T1000 (cell line): Measurements from ENCODE around the gene CAPRIN1.

ENCODE experiments used
- DNase-seq: peaks from one replicate; lab custom pipeline; 2025; ENCODE audit warnings: mixed read lengths; lab: John Stamatoyannopoulos, UW

Gene CAPRIN1

DNA sequence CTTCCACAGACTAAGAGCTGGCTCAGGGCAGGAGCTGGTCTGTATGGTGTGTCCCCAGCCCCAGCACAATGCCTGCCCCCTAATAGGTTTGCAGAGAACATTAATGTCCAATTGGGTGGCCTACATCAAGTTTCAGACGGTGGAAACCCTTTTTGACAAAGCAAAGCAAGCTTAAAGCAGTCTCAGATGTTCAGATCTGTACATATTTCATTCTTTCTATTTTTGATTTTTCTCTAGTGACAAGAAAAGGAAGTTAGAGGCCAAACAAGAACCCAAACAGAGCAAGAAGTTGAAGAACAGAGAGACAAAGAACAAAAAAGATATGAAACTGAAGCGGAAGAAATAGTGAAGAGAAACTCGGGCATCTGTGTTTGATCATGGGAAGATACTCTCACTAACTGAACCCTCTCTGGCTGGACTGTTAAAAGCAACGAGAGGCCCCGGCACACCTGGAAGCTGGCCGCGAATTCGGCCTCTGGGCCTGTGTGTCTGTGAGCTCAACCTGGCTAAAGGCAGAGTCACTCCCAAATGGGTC, 94.4 kb downstream of the CAPRIN1 start:
- DNase-seq, result no peak

DNA sequence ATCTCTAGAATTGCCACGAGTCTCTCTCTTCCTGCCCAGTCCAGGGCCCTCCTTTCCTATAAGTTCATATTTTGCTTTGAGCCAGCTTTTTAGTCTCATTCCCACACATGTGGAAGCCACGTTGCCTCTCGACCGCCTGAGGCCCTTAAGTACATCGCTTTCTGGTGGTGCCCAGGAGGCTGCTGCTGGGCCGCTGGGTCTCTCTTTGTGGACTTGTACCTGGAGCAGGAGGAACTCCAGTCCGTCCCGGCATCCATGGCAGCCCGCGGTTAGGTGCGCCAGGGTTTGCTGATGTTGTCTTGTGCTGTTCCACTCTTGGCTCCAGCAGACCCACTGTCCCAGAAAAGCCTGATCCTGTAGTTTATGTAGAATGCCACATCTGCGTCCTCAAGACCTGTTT, 94.9 kb downstream of the CAPRIN1 start:
- DNase-seq, result no peak

DNA sequence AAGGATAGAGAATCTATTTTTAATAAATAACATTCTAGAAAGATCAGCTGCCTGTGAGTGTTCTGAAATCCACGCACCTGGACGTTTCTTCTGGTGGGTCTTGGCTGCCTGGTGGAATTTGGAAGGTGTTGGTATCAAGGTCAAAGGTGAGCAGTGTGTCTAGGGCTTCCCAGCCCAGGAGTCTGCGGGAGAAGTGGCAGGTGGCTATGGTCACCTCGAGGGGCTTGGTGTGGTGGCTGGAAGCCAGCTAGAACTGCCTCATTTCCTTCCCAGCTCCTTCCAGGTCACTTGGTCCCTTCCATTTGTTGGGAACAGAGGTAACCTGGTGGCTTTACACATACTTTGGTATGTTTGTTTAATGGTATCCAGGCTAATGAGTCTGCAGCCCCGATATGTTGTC, 95.3 kb downstream of the CAPRIN1 start:
- no peak for DNase-seq

DNA sequence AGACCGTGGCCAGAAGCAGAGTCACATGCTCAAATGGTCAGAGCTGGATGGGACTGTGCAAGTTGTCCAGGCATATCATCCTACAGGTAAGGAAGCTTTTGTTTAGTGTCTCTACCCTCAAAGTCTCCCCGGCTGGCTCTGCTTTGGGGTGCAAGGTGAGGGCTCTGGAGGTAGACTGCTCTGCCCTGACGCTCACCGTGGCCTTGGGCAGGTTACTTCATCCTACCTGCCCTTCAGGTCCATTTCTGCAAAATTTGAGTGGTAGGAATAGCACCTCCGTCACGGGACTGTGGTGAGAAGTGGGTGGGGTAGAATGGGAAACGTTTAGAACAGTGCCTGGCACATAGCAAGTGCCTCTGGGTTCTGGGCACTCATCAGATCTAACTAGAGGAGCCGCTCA, 96.0 kb downstream of the CAPRIN1 start:
- no peak for DNase-seq

DNA sequence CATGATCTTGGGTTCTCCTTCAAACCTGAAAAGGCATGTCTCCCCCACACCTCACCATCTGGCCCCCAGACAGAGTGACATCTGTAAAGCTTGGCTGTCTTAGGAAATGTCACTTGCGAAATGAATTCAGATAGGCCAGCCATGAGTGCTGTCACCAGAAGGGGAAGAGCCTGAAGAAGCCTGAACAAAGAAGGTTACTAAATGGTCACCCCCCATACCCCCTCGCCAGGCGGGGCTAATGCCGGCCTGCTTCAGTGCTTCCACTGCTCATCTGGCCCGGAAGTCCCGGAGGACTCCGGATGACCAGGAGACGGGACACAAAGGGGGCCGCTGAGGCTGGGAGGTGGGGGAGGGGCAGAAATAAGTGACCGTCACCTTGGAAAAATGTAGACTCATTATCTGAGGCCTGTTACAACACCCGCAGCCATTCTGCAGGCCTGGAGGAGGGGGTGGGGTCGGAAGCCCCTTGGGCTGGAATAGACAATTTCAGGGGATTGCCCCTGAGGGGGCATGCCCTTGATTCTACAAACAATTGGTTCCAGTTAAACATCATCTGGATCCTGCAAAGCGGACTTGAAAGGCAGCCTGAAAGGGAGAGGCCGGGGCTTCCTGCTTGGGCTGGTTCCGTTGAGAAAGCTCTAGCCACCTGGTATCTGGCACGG, 97.1 kb downstream of the CAPRIN1 start:
- DNase-seq, result no peak

DNA sequence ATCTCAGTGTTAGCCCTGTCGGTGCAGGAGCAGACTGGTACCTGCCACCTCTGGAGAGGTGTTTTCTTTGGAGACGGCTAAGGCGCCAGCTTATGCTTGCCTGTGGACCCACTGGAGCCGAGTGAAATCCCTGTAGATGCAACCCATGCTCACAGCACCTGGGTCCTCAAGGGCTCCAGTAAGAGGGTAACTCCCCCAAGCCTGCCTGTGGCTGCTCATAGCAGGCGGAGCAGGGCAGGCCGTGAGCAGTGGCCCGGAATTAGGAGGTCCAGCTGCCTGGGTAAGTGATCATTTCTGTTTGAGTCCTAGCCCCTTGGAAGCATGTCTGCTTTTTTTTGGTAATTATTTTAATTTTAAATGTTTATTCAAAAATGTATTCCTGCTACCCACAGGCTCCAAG, 97.7 kb downstream of the CAPRIN1 start:
- no peak for DNase-seq

DNA sequence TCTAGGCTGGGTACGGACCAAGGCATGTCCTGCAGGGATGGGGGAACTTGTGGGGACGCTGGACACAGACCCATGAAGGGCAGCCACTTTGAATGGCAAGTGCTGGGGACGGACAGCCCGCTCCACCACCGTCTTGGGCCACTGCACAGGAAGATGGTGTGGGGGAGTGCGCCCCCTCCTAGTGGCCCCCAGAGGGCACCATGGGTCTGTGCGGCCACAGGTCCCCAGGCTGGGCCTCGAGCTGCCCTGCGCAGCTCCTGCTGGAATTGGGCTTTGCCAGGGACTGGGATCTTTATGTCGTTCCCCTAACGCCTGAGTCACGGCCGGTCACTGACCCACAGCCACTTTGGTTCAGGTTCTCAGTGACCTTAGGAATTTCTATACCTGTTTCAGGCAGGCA, 98.3 kb downstream of the CAPRIN1 start:
- no peak for DNase-seq

DNA sequence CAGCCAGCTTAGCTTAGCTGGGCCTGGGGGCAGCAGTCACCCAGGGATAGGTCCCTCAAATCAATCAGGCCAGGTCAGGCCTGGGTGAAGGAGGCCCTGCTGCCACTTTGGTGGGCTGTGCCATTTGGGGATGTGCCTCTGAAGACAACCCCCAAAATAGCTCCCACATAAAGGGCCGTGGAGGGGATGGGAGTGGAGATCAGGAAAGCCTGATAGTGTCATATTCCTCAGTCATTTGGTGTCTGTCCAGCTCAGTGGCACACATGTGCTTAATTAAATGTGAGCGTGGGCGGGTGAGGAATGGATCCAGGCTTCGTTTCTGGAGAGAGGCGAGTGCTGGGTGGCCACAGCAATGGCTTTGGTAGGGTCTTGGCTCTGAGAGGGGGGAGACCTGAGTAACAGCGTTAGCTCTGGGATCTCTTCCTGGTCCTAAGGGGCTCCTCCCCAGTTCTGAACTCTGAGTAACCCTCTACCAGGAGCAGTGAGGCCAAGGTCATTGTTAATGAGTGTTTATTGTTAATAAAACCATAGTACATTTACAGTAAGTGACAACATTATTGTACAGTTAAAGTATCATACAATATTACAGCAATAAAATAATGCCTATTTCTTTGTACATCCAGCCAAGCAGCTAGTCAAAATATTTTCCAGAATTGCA, 99.1 kb downstream of the CAPRIN1 start:
- DNase-seq, result no peak
